Upper lobe of right lung (tissue), 1 donor: Measurements from ENCODE around the gene PHLDB3. TPM values are rescaled to one million over a fixed set of nuclear protein-coding genes. Genes with fewer than 3 reads are reported as not detected.
"Not testable (repeated sequence)": the region's sequence is repeated elsewhere in the genome, so short reads cannot be mapped to it uniquely, and the experiment has no call there.

ENCODE experiments used
- ATAC-seq: fragments of 200-7000 bp; cut with Tn5 transposase; one replicate; pipeline ENCODE4 v1.9.1; 2020; ENCODE audit warnings: mild to moderate bottlenecking, moderate library complexity
- DNase-seq: peaks from one replicate; pipeline ENCODE4 v3.0.0-alpha.2; 2020
- H3K27ac ChIP-seq: fragments of 200-600 bp; one replicate; pipeline ENCODE4 v1.8.0; 2022
- H3K27me3 ChIP-seq: fragments of 200-600 bp; one replicate; pipeline ENCODE4 v1.8.0; 2022; ENCODE audit warnings: mild to moderate bottlenecking
- H3K36me3 ChIP-seq: fragments of 200-600 bp; one replicate; pipeline ENCODE4 v1.8.0; 2022
- H3K4me1 ChIP-seq: fragments of 200-600 bp; one replicate; pipeline ENCODE4 v1.8.0; 2022
- H3K4me3 ChIP-seq: fragments of 200-600 bp; one replicate; pipeline ENCODE4 v1.8.0; 2022; ENCODE audit warnings: mild to moderate bottlenecking
- H3K9me3 ChIP-seq: fragments of 200-600 bp; one replicate; pipeline ENCODE4 v1.8.0; 2022
- CTCF ChIP-seq: fragments of 200-600 bp; IDR thresholded peaks from one replicate; pipeline ENCODE4 v1.8.0; 2022; ENCODE audit warnings: antibody characterized with exemption
- intact Hi-C: fragments of 100-400 bp; cut with DNase I; formaldehyde crosslinking; loops from one replicate; pipeline ENCODE4 v1.11.0; 2022
- total RNA-seq: library from RNA; stranded (reverse); fragmentation: NEBNext Ultra II Directional; extraction: Animal tissue kit (Norgen Biotek cat#: 25700); gene quantifications from one replicate; pipeline ENCODE4 v1.2.1, GENCODE V29; 2021
- donor health status: DM: no; HTN: yes; CAD: no; lungs with severe emphysema.

The PHLDB3 gene
- total RNA-seq, 1 donor from 2014 or later, result 9.1 TPM

- H3K4me3 ChIP-seq, result no peak overlapping the region
- no peak for ATAC-seq
- H3K9me3 ChIP-seq, result no peaks in the 10 kb centered on the region
- H3K4me1 ChIP-seq, result peaks cover 11% of the 10 kb centered on the region
- no peak overlapping the region for H3K27ac ChIP-seq
- intact Hi-C loops, result no loop called here
- no peaks in the 10 kb centered on the region for H3K27me3 ChIP-seq
- TF ChIP-seq CTCF, result no peak
- DNase-seq, result no peak
- no peaks in the 10 kb centered on the region for H3K36me3 ChIP-seq
Measured at GRCh38 chr19:43441716-43442115, 62.8 kb downstream of the PHLDB3 start.

DNA sequence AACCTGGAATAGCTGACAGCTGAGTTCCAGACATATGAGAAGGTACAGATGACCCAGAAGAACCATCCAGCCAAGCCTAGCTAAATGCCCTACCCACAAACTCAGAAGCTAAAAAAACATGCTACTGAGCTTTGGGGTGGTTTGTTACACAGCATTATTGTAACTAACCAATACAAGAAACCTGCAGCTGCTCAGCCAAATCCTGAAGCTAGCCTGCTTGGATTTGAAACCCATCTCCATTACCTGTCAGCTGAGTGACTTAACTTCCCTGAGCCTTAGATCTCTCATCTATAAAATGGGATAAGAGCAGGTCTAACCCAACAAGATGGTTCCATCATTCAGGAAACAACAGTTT, 64.9 kb downstream of the PHLDB3 start:
- no peak overlapping the region for H3K27ac ChIP-seq
- no peak for TF ChIP-seq CTCF
- ATAC-seq (no peak), DNase-seq (no peak)
- intact Hi-C loops, result no loop called here
- no peaks in the 10 kb centered on the region for H3K27me3 ChIP-seq
- peaks cover 11% of the 10 kb centered on the region for H3K4me1 ChIP-seq
- no peaks in the 10 kb centered on the region for H3K36me3 ChIP-seq
- no peak overlapping the region for H3K4me3 ChIP-seq
- H3K9me3 ChIP-seq, result no peaks in the 10 kb centered on the region

- no peak for TF ChIP-seq CTCF
- H3K4me1 ChIP-seq, result peaks cover 11% of the 10 kb centered on the region
- intact Hi-C loops, result no loop called here
- no peaks in the 10 kb centered on the region for H3K36me3 ChIP-seq
- H3K9me3 ChIP-seq, result no peaks in the 10 kb centered on the region
- no peak overlapping the region for H3K4me3 ChIP-seq
- H3K27ac ChIP-seq, result no peak overlapping the region
- H3K27me3 ChIP-seq, result no peaks in the 10 kb centered on the region
- ATAC-seq (peak; percentile 68), DNase-seq (no peak)
Measured at GRCh38 chr19:43439032-43439708, 65.4 kb downstream of the PHLDB3 start.

DNA sequence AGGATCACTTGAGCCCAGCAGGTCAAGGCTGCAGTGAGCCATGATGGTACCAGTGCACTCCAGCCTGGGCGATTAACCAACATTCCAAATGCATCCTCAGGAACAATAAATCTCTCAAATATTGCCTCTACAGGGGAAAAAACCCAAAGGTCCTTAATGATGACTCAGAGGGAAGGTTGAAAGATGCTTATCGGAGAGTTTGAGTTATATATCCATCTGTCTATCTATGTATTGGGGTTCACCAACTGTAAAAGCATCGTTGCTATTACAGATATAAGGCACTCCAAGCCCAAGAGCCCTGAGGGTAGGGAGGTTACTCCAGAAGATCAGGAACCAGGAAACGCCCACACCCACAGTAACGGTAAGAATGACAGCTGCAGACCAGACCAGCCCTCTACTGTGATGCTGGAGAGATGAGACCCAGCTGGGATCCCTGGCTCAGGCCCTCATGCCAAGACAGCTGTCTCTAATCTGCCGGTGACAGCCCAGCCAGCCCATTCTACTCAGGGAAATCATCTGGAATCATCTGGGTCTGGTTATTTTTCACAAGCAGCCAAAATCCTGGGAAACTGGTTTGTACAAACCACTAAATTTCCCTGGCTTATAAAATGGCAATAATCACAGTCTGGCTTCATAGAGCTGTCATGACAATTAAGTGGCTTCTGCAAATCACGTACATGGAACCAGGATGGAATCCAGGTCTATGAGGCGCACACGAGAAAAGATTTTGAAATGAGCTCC, 66.1 kb downstream of the PHLDB3 start:
- peak overlapping the region; percentile 27 for H3K27ac ChIP-seq
- no peaks in the 10 kb centered on the region for H3K27me3 ChIP-seq
- no peaks in the 10 kb centered on the region for H3K36me3 ChIP-seq
- H3K9me3 ChIP-seq, result no peaks in the 10 kb centered on the region
- no peak overlapping the region for H3K4me3 ChIP-seq
- DNase-seq (no peak), ATAC-seq (peak; percentile 67)
- peaks cover 11% of the 10 kb centered on the region for H3K4me1 ChIP-seq
- TF ChIP-seq CTCF, result no peak
- intact Hi-C loops, result no loop called here

- no peak for TF ChIP-seq CTCF
- ATAC-seq, result no peak
- intact Hi-C loops, result no loop called here
- no peaks in the 10 kb centered on the region for H3K36me3 ChIP-seq
- H3K9me3 ChIP-seq, result no peaks in the 10 kb centered on the region
- H3K27ac ChIP-seq, result no peak overlapping the region
- no peak overlapping the region for H3K4me3 ChIP-seq
- H3K27me3 ChIP-seq, result no peaks in the 10 kb centered on the region
- H3K4me1 ChIP-seq, result peaks cover 11% of the 10 kb centered on the region
- DNase-seq, result no peak
Measured at GRCh38 chr19:43437712-43438111, 66.8 kb downstream of the PHLDB3 start.

DNA sequence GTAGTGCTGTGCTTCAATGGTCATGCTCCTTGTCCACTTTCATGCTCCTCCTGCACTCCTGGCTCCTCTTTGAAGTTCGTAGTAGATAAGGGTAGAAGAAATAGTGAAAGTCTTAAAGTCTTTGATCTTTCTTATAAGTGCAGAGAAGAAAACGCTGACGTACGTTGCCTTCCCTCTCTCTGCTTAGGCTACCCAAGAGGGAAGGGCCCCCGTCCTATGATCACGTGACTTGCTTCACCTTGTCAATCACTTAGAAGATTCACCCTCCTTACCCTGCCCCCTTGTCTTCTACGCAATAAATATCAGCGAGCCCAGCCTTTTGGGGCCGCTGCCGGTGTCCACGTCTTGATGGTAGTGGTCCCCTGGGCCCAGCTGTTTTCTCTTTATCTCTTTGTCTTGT, 67.3 kb downstream of the PHLDB3 start:
- DNase-seq, H3K4me3 ChIP-seq, H3K36me3 ChIP-seq, ATAC-seq, H3K27ac ChIP-seq, intact Hi-C loops, H3K27me3 ChIP-seq, H3K9me3 ChIP-seq: not testable (repeated sequence)
- peaks cover 11% of the 10 kb centered on the region for H3K4me1 ChIP-seq
